ENCODE measurements around the gene POU2F1.

Gene POU2F1

DNA sequence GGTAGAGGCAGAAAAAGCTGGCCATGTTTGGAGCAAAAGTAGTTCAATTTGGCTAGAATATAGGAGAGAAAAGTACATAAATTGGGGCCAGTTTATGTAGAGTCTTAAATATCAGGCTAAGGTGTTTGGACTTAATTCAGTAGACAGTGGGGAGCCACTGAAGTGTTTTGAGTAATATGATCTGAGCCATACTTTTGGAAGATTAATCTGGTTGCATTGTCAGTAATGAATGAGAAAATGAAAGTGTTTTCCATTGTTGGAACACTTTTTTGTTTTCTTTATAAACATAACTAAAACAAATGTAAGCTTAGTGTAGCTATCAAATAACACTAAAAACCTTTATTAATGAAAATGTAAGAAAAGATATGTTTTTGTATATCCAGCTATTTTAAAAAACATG, 42.1 kb downstream of the POU2F1 start:
- Histone ChIP-seq H3K4me1 (ENCODE audit: insufficient read depth, insufficient read length) (no peaks in the 10 kb centered on the region), H3K4me3 (ENCODE audit: insufficient read length, low read depth) (no peak overlapping the region), H3K36me3 (ENCODE audit: insufficient read depth, insufficient read length, low read length) (no peaks in the 10 kb centered on the region), H3K9me3 (ENCODE audit: insufficient read depth, low read length) (no peaks in the 10 kb centered on the region), H3K9ac (ENCODE audit: insufficient read length, low read depth) (no peak overlapping the region), H3K27me3 (ENCODE audit: insufficient read depth, insufficient read length) (no peaks in the 10 kb centered on the region)
- no peak for DNase-seq (ENCODE audit: low read depth, low spot score)
- TF ChIP-seq YY1 (IDR thresholded peaks at IDR 0.05; ENCODE audit: insufficient read depth, insufficient read length), result no peak
- TF ChIP-seq SUZ12 (IDR thresholded peaks at IDR 0.05; ENCODE audit: extremely low read depth, insufficient read depth, insufficient read length), result no peak
- TF ChIP-seq ZNF274 (IDR thresholded peaks at IDR 0.05; ENCODE audit: low read depth, low read length), result no peak

DNA sequence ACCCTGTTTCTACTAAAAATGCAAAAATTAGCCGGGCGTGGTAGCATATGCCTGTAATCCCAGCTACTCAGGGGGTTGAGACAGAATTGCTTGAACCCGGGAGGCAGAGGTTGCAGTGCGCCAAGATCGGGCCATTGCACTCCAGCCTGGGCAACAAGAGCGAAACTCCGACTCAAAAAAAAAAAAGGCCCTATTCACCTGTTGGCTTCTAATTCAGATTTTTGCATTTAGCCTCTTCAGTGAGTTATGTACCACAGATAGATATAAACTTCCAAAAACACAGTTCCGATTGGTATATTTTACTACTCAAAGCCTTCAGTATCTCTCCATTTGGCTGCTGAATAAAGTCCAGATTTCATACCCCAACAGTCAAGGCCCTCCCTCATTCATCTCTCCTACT, 42.7 kb downstream of the POU2F1 start:
- no peak for DNase-seq (ENCODE audit: low read depth, low spot score)
- no peaks in the 10 kb centered on the region for H3K9me3 ChIP-seq (ENCODE audit: insufficient read depth, low read length)
- no peak for TF ChIP-seq SUZ12 (IDR thresholded peaks at IDR 0.05; ENCODE audit: extremely low read depth, insufficient read depth, insufficient read length)
- TF ChIP-seq ZNF274 (IDR thresholded peaks at IDR 0.05; ENCODE audit: low read depth, low read length), result no peak
- no peak for TF ChIP-seq YY1 (IDR thresholded peaks at IDR 0.05; ENCODE audit: insufficient read depth, insufficient read length)
- H3K9ac ChIP-seq (ENCODE audit: insufficient read length, low read depth), result no peak overlapping the region
- H3K4me1 ChIP-seq (ENCODE audit: insufficient read depth, insufficient read length), result no peaks in the 10 kb centered on the region
- no peaks in the 10 kb centered on the region for H3K27me3 ChIP-seq (ENCODE audit: insufficient read depth, insufficient read length)
- H3K36me3 ChIP-seq (ENCODE audit: insufficient read depth, insufficient read length, low read length), result no peaks in the 10 kb centered on the region
- no peak overlapping the region for H3K4me3 ChIP-seq (ENCODE audit: insufficient read length, low read depth)

DNA sequence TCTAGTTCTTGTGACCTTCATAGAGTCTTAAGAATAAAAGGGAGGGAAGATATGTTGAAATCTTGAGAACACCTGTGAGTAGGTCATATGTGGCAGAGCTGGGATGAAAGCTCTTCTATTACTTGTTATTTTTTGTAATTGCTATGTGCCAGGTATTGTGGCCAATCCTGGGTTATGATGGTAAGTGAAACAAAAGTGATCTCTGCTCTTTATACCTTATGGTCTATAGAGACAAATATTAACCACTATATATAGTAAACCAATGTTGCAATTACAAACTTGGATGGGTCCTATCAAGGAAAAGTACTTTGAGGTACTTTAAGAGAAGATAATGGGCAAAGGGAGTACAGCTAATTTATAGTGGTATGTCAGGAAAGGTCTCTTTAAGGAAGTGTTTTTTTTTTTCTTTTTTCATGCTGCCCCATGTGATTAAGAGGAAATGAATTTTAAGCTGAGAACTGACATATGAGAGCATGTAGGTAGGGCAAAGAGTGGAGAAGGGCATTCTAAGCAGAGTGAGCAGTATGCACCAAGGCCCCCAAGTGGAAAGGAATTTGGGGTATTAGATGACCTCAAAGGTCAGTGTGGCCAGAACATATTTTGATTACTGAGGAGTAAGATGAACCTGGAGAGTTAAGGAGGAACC, 43.3 kb downstream of the POU2F1 start:
- Histone ChIP-seq H3K9me3 (ENCODE audit: insufficient read depth, low read length) (no peaks in the 10 kb centered on the region), H3K27me3 (ENCODE audit: insufficient read depth, insufficient read length) (no peaks in the 10 kb centered on the region), H3K9ac (ENCODE audit: insufficient read length, low read depth) (no peak overlapping the region), H3K4me3 (ENCODE audit: insufficient read length, low read depth) (no peak overlapping the region), H3K4me1 (ENCODE audit: insufficient read depth, insufficient read length) (no peaks in the 10 kb centered on the region), H3K36me3 (ENCODE audit: insufficient read depth, insufficient read length, low read length) (no peaks in the 10 kb centered on the region)
- DNase-seq (ENCODE audit: low read depth, low spot score), result no peak
- TF ChIP-seq ZNF274 (IDR thresholded peaks at IDR 0.05; ENCODE audit: low read depth, low read length), result no peak
- TF ChIP-seq YY1 (IDR thresholded peaks at IDR 0.05; ENCODE audit: insufficient read depth, insufficient read length), result no peak
- no peak for TF ChIP-seq SUZ12 (IDR thresholded peaks at IDR 0.05; ENCODE audit: extremely low read depth, insufficient read depth, insufficient read length)

GRCh38 chr1:167266965-167267364, 46.3 kb downstream of the POU2F1 start:
- TF ChIP-seq ZNF274 (IDR thresholded peaks at IDR 0.05; ENCODE audit: low read depth, low read length) (no peak), YY1 (IDR thresholded peaks at IDR 0.05; ENCODE audit: insufficient read depth, insufficient read length) (no peak), SUZ12 (IDR thresholded peaks at IDR 0.05; ENCODE audit: extremely low read depth, insufficient read depth, insufficient read length) (no peak)
- H3K4me1 ChIP-seq (ENCODE audit: insufficient read depth, insufficient read length), result no peaks in the 10 kb centered on the region
- H3K9me3 ChIP-seq (ENCODE audit: insufficient read depth, low read length), result 0 out of 2 replicates have a peak, but pooled peaks cover 2% of the 10 kb centered on the region
- no peak for DNase-seq (ENCODE audit: low read depth, low spot score)
- H3K4me3 ChIP-seq (ENCODE audit: insufficient read length, low read depth), result no peak overlapping the region
- no peaks in the 10 kb centered on the region for H3K27me3 ChIP-seq (ENCODE audit: insufficient read depth, insufficient read length)
- H3K9ac ChIP-seq (ENCODE audit: insufficient read length, low read depth), result no peak overlapping the region
- H3K36me3 ChIP-seq (ENCODE audit: insufficient read depth, insufficient read length, low read length), result no peaks in the 10 kb centered on the region

DNA sequence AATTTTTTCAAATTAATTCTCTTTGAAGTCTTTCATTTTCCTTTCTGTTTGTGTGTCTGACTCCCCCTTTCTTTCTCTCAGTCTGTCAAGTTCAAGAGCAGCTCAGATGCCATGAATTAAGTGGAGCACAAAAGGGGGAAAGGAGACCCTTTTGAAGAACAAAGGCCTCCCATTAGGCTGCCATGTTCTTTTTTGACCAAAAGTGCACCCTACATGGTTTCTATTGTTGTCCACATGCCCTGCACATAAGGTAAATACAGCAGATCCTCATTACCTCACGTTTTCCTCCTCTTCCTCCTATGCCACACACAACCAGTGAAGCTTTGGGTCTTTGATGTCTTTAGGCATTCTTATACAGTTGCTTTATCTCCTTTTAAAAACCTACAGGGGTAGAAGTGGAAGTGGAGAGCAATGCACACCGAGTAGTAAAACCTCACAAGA, 47.7 kb downstream of the POU2F1 start:
- TF ChIP-seq YY1 (IDR thresholded peaks at IDR 0.05; ENCODE audit: insufficient read depth, insufficient read length) (no peak), SUZ12 (IDR thresholded peaks at IDR 0.05; ENCODE audit: extremely low read depth, insufficient read depth, insufficient read length) (no peak), ZNF274 (IDR thresholded peaks at IDR 0.05; ENCODE audit: low read depth, low read length) (no peak)
- Histone ChIP-seq H3K27me3 (ENCODE audit: insufficient read depth, insufficient read length) (no peaks in the 10 kb centered on the region), H3K4me1 (ENCODE audit: insufficient read depth, insufficient read length) (no peaks in the 10 kb centered on the region), H3K4me3 (ENCODE audit: insufficient read length, low read depth) (no peak overlapping the region), H3K9me3 (ENCODE audit: insufficient read depth, low read length) (peaks cover 4% of the 10 kb centered on the region; the same call in 1 of the 2 replicates), H3K9ac (ENCODE audit: insufficient read length, low read depth) (no peak overlapping the region), H3K36me3 (ENCODE audit: insufficient read depth, insufficient read length, low read length) (no peaks in the 10 kb centered on the region)
- peak; percentile 20 for DNase-seq (ENCODE audit: low read depth, low spot score)

DNA sequence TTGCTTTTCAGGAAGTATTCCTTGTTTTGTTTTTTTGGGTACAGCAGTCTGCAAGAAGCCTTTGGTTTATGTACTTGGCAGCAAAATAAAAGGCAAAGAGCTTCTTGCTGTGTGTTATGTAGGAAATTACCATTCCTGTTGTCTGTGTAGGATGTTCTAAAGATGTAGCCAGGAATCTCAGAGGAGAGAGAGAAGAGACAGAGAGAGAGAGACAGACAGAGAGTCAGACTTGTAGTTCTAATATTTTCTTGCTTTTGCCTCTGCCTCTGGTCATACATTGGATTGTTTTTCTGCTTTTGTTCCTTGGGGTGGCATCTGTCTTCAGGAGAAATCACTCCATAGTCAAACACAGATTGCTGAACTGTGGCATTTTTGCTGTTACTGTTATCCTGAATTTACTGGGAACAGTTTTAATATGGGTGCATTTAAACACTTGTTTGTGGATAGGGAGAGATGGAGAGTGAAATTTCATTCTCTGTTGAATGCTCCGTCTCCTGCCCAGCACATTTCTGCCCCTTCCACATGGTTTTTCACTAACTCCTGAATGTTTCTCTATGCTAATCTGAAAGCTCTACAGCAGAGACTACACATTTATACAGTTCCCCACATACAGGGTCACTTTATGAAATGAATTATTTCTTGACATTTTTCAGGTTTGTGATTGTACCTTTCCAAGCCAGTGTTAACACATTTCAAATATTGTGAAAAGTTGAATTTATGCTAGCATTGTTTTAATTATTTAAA, 49.8 kb downstream of the POU2F1 start:
- H3K36me3 ChIP-seq (ENCODE audit: insufficient read depth, insufficient read length, low read length), result no peaks in the 10 kb centered on the region
- no peak overlapping the region for H3K4me3 ChIP-seq (ENCODE audit: insufficient read length, low read depth)
- H3K9ac ChIP-seq (ENCODE audit: insufficient read length, low read depth), result no peak overlapping the region
- H3K4me1 ChIP-seq (ENCODE audit: insufficient read depth, insufficient read length), result no peaks in the 10 kb centered on the region
- peaks cover 4% of the 10 kb centered on the region; the same call in 1 of the 2 replicates for H3K9me3 ChIP-seq (ENCODE audit: insufficient read depth, low read length)
- TF ChIP-seq YY1 (IDR thresholded peaks at IDR 0.05; ENCODE audit: insufficient read depth, insufficient read length), result no peak
- TF ChIP-seq SUZ12 (IDR thresholded peaks at IDR 0.05; ENCODE audit: extremely low read depth, insufficient read depth, insufficient read length), result no peak
- no peak for TF ChIP-seq ZNF274 (IDR thresholded peaks at IDR 0.05; ENCODE audit: low read depth, low read length)
- H3K27me3 ChIP-seq (ENCODE audit: insufficient read depth, insufficient read length), result no peaks in the 10 kb centered on the region
- no peak for DNase-seq (ENCODE audit: low read depth, low spot score)

GRCh38 chr1:167272369-167272957, 51.8 kb downstream of the POU2F1 start:
- Histone ChIP-seq H3K4me1 (ENCODE audit: insufficient read depth, insufficient read length) (no peaks in the 10 kb centered on the region), H3K9me3 (ENCODE audit: insufficient read depth, low read length) (peaks cover 4% of the 10 kb centered on the region; the same call in 1 of the 2 replicates), H3K36me3 (ENCODE audit: insufficient read depth, insufficient read length, low read length) (no peaks in the 10 kb centered on the region), H3K4me3 (ENCODE audit: insufficient read length, low read depth) (no peak overlapping the region), H3K9ac (ENCODE audit: insufficient read length, low read depth) (no peak overlapping the region), H3K27me3 (ENCODE audit: insufficient read depth, insufficient read length) (no peaks in the 10 kb centered on the region)
- no peak for TF ChIP-seq SUZ12 (IDR thresholded peaks at IDR 0.05; ENCODE audit: extremely low read depth, insufficient read depth, insufficient read length)
- TF ChIP-seq YY1 (IDR thresholded peaks at IDR 0.05; ENCODE audit: insufficient read depth, insufficient read length), result no peak
- TF ChIP-seq ZNF274 (IDR thresholded peaks at IDR 0.05; ENCODE audit: low read depth, low read length), result no peak
- no peak for DNase-seq (ENCODE audit: low read depth, low spot score)
